HepG2 (cell line): ENCODE measurements around the gene BRD2. TPM values are rescaled to one million over a fixed set of nuclear protein-coding genes. Genes with fewer than 3 reads are reported as not detected.

Source experiments
- ARHGAP35 ChIP-seq: sonication (generic); formaldehyde crosslinking; IDR thresholded peaks from 2 replicates; pipeline ENCODE4 v1.9.0; 2022; ENCODE audit warnings: mild to moderate bottlenecking, inconsistent platforms, moderate library complexity, missing genetic modification reagents, borderline replicate concordance
- ATRX ChIP-seq: sonication (generic); formaldehyde crosslinking; IDR thresholded peaks from 2 replicates; pipeline ENCODE4 v1.4.0; 2020; ENCODE audit warnings: missing genetic modification reagents, borderline replicate concordance
- HDAC2 ChIP-seq: sonication (generic); formaldehyde crosslinking; IDR thresholded peaks from 2 replicates; pipeline ENCODE4 v1.4.0; 2020; ENCODE audit warnings: missing genetic modification reagents
- REL ChIP-seq: sonication (generic); formaldehyde crosslinking; conservative IDR thresholded peaks from 2 replicates; pipeline ENCODE4 v1.8.0; 2022; ENCODE audit warnings: mild to moderate bottlenecking, missing genetic modification reagents, moderate library complexity
- ZBTB8A ChIP-seq: sonication (generic); formaldehyde crosslinking; IDR thresholded peaks from 2 replicates; pipeline ENCODE4 v1.4.0; 2020; ENCODE audit warnings: mild to moderate bottlenecking, low read depth, missing genetic modification reagents, borderline replicate concordance
- ZNF501 ChIP-seq: sonication (generic); formaldehyde crosslinking; IDR thresholded peaks from 2 replicates; pipeline ENCODE4 v1.5.1; 2020; ENCODE audit warnings: mild to moderate bottlenecking, moderate library complexity, missing genetic modification reagents
- ZNF546 ChIP-seq: sonication (generic); formaldehyde crosslinking; conservative IDR thresholded peaks from 2 replicates; pipeline ENCODE4 v1.8.1; 2023; ENCODE audit warnings: mild to moderate bottlenecking, missing genetic modification reagents
- ZNF713 ChIP-seq: sonication (generic); formaldehyde crosslinking; IDR thresholded peaks from 2 replicates; pipeline ENCODE4 v1.4.0; 2020; ENCODE audit warnings: mild to moderate bottlenecking, missing genetic modification reagents
- polyA plus RNA-seq, 8 experiments: library from polyadenylated mRNA; depleted of rRNA in 3 of 8; stranded (reverse) in 7 of 8; unstranded in 1 of 8; fragments of >200 nt; fragmentation: Illumina TruSeq in 4 of 8; extraction: Trizol in 4 of 8; gene quantifications; 2 replicates each; pipeline versions ENCODE4 v1.2.1 to v1.2.3, GENCODE V29; 2011 to 2016; ENCODE audit warnings: low read depth in 4 of 8, missing spikeins in 1 of 8, mixed read lengths in 1 of 8; ENCODE audit not compliant: insufficient read depth in 1 of 8
- total RNA-seq, 5 experiments: library from RNA; depleted of rRNA; stranded (reverse); fragments of >200 nt; fragmentation: Illumina TruSeq; extraction: Trizol; gene quantifications; 2 replicates each; pipeline ENCODE4 v1.2.3, GENCODE V29; 2016; ENCODE audit warnings: low read depth in 1 of 5
- TF ChIP-seq, protein P1 (sequence below): sonication (generic); formaldehyde crosslinking; IDR thresholded peaks from 2 replicates; pipeline ENCODE4 v1.4.0; 2020; ENCODE audit warnings: missing genetic modification reagents
- TF ChIP-seq, protein P2 (sequence below), 2 experiments: fragments of 450-650 bp in 1 of 2; sonication (generic) in 1 of 2; formaldehyde crosslinking in 1 of 2; IDR thresholded peaks; 2 replicates each; pipeline versions ENCODE4 v1.6.1 to v1.8.0; 2016 to 2022; ENCODE audit warnings: antibody characterized with exemption in 1 of 2, mild to moderate bottlenecking in 1 of 2, missing genetic modification reagents in 1 of 2

BRD2 gene
- total and polyA plus RNA-seq, 2 of the 13 experiments (the other 11 are each of a cell fraction or from before 2014, with no cell fraction given) = 143 to 202 TPM

DNA sequence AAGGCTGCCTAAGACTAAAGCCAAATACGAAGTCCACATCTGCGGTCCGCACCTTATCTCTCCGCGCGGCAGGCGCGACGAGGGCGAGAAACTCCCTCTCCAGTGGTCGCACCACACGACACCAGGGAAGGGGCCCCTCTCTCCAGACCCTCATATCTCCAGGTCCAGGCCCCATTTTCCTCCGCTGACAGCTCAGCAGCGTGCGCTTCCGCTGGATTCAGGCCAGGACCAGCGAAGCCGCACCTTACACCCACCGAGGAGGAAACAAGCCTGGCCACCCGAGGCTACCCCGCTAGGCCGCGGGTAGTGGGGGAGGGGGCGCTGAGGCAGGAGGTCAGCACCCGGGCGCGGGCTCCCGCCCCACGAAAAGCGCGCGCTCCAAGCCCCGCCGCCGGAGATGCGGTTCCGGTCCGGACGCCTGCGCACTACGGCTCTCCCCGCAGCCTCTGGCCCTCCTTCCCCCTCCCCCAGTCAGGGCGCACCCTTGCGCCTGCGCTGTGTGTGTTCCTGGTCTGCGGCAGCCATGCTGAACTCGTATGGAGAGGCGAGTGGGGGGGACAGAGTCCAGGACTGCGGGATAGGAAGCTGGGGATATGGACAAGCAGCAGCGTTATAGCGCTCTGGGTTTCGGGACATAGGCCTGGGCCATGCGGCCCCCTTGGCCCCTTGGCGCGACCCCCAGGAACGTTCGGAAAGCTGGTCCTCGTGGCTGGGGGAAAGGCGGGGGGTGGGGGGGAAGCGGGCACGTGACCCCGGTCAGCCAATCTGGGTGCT is at the start of gene BRD2 (continued):
- TF ChIP-seq REL (CRISPR knock-in tag) = peak; percentile 95
- TF ChIP-seq ZNF501 (CRISPR knock-in tag) = peak; percentile 94
- TF ChIP-seq, protein P1, sequence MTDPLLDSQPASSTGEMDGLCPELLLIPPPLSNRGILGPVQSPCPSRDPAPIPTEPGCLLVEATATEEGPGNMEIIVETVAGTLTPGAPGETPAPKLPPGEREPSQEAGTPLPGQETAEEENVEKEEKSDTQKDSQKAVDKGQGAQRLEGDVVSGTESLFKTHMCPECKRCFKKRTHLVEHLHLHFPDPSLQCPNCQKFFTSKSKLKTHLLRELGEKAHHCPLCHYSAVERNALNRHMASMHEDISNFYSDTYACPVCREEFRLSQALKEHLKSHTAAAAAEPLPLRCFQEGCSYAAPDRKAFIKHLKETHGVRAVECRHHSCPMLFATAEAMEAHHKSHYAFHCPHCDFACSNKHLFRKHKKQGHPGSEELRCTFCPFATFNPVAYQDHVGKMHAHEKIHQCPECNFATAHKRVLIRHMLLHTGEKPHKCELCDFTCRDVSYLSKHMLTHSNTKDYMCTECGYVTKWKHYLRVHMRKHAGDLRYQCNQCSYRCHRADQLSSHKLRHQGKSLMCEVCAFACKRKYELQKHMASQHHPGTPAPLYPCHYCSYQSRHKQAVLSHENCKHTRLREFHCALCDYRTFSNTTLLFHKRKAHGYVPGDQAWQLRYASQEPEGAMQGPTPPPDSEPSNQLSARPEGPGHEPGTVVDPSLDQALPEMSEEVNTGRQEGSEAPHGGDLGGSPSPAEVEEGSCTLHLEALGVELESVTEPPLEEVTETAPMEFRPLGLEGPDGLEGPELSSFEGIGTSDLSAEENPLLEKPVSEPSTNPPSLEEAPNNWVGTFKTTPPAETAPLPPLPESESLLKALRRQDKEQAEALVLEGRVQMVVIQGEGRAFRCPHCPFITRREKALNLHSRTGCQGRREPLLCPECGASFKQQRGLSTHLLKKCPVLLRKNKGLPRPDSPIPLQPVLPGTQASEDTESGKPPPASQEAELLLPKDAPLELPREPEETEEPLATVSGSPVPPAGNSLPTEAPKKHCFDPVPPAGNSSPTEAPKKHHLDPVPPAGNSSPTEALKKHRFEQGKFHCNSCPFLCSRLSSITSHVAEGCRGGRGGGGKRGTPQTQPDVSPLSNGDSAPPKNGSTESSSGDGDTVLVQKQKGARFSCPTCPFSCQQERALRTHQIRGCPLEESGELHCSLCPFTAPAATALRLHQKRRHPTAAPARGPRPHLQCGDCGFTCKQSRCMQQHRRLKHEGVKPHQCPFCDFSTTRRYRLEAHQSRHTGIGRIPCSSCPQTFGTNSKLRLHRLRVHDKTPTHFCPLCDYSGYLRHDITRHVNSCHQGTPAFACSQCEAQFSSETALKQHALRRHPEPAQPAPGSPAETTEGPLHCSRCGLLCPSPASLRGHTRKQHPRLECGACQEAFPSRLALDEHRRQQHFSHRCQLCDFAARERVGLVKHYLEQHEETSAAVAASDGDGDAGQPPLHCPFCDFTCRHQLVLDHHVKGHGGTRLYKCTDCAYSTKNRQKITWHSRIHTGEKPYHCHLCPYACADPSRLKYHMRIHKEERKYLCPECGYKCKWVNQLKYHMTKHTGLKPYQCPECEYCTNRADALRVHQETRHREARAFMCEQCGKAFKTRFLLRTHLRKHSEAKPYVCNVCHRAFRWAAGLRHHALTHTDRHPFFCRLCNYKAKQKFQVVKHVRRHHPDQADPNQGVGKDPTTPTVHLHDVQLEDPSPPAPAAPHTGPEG (CRISPR knock-in tag) = no peak
- no peak for TF ChIP-seq ATRX (CRISPR knock-in tag)
- TF ChIP-seq HDAC2 (CRISPR knock-in tag) = peak; percentile 85
- peak; percentile 94 for TF ChIP-seq ZNF546 (CRISPR knock-in tag)
- peak; percentile 87 for TF ChIP-seq ARHGAP35 (CRISPR knock-in tag)
- TF ChIP-seq ZNF713 (CRISPR knock-in tag) = no peak; the same call in 1 of the 2 replicates
- TF ChIP-seq, protein P2, sequence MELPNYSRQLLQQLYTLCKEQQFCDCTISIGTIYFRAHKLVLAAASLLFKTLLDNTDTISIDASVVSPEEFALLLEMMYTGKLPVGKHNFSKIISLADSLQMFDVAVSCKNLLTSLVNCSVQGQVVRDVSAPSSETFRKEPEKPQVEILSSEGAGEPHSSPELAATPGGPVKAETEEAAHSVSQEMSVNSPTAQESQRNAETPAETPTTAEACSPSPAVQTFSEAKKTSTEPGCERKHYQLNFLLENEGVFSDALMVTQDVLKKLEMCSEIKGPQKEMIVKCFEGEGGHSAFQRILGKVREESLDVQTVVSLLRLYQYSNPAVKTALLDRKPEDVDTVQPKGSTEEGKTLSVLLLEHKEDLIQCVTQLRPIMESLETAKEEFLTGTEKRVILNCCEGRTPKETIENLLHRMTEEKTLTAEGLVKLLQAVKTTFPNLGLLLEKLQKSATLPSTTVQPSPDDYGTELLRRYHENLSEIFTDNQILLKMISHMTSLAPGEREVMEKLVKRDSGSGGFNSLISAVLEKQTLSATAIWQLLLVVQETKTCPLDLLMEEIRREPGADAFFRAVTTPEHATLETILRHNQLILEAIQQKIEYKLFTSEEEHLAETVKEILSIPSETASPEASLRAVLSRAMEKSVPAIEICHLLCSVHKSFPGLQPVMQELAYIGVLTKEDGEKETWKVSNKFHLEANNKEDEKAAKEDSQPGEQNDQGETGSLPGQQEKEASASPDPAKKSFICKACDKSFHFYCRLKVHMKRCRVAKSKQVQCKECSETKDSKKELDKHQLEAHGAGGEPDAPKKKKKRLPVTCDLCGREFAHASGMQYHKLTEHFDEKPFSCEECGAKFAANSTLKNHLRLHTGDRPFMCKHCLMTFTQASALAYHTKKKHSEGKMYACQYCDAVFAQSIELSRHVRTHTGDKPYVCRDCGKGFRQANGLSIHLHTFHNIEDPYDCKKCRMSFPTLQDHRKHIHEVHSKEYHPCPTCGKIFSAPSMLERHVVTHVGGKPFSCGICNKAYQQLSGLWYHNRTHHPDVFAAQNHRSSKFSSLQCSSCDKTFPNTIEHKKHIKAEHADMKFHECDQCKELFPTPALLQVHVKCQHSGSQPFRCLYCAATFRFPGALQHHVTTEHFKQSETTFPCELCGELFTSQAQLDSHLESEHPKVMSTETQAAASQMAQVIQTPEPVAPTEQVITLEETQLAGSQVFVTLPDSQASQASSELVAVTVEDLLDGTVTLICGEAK (IDR thresholded peaks at IDR 0.05) = no peak
- TF ChIP-seq, protein P2 (CRISPR knock-in tag; IDR thresholded peaks at IDR 0.05) = peak; percentile 91
- no peak; the same call in 1 of the 2 replicates for TF ChIP-seq ZBTB8A (CRISPR knock-in tag)
